HG03060 (cell line): ENCODE data around the gene VTN.

ENCODE experiments used
- ATAC-seq: cut with Tn5 transposase; IDR thresholded peaks from one replicate; pipeline ENCODE4 v1.9.1; 2021; ENCODE audit warnings: low read depth, moderate number of reproducible peaks; ENCODE audit not compliant: unreplicated experiment

Gene VTN

DNA sequence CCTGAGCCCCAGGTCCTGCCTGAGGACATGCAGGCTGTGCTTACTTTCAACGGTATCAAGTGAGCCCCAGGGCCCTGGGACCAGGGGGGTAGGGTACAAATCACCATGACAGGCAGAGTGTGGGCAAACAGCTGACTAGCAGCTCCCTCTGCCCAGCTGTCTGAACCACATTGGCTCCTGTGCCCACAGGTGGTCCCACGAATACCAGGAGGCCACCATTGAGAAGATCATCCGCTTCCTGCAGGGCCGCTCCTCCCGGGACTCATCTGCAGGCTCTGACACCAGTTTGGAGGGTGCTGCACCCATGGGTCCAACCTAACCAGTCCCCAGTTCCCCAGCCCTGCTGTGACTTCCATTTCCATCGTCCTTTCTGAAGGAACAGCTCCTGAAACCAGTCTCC, 25.9 kb upstream of the VTN start:
- no peak for ATAC-seq

DNA sequence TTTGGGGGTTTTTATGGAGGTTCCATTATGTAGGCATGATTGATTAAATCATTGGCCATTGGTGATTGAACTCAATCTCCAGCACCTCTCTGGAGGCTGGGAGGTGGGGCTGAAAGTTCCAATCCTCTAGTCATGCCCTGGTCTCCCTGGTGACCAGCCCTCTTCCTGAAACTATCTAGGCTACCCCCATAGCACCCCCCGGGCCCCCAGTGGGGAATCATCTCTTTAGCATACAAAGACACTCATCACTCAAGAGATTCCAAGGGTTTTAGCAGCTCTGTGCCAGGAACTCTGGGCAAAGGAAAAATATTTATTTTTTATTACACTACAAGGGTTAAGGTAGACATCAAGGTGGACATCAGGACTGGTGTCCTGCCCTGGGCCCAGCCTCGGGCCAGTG, 25.3 kb upstream of the VTN start:
- no peak for ATAC-seq

DNA sequence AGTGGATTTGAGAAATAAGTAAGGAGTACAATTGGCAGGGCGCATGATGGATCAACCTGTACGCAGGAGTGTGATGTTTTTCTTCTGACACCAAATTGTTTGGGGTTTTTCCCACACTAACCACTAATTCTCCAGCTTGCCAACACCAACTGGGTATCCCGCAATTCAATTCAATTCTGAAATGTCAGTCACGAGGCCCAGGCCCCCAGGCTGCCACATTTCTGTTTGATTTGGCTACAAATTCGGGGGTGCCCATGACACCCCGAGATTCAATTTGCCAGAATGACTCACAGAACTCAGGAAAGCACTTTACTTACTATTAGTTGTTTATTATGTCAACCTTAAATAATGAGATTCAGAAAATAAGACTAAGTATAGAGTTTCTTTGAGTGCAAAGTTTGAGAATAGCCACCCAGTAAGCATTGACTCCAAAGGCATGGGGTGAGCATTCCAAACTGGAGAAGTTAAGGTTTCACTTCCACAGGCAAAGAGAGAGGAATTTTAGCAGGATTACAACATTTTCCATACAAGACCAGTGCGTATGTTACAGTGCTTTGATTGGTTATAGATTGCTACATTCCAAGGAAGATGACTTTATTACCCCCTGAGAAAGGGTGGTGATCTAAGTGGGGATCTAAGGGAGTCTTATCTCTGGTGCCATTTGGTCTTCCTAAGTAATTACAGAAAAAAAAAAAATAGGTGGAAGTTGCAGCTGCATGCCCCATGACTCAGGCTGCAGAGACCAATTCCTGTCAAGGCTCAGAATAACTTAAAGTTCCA, 24.4 kb upstream of the VTN start:
- ATAC-seq: no peak

DNA sequence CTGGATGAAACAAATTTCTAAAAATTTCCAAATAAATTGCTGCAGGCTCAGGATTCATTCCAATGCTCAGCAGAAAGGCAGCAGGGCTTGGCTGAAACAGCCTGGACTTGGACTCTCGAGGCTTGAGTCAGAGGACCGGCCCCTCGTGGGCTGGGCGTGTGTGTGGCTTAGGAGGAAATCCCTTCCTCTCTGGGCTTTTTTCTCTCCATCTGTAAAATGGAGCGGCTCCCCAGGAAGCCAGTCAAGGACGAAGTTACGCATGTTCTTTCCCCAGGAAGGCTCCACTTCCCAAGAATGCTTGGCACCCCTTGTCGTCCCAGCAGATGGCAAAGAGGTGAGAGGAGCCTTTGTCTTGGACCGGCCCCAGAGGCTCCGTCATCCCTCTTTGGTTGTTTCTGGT, 22.4 kb upstream of the VTN start:
- ATAC-seq: no peak

DNA sequence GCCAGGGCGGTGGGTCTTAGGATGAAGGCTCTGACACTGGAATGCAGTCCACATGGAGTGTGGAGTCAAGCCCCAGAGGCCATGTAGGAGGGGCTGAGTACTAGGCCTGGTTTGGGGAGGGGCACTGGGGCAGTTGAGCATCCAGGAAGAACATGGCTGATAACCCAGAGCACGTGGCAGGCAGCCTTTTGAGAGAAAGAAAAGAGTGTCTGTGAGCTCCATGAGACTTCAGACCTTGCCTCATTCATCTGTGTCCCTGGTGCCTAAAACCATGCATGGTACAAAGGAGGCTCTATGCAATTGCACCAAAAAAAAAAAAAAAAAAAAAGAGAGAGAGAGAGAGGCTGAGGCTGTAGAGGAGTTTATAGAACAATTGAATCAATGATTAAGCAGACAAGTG, 21.3 kb upstream of the VTN start:
- no peak for ATAC-seq

DNA sequence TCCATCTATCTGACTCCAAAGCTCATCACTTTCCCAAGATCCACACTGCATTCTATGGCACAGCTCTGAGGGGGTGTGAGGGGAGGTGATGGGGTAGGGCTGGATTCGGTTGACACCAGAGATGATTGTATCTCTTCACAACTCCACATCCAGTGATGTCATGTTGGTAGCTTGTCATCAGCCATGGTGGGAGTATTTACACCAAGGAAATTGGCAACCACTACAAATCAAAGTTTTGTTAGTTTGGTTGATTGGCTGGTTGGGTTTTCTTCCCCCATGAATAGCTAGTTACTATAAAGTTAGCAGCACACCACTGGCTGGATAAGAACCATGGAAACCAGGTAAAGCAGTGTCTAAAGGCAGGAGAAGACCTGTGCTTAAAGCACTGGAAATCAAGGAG, 20.9 kb upstream of the VTN start:
- ATAC-seq: no peak

DNA sequence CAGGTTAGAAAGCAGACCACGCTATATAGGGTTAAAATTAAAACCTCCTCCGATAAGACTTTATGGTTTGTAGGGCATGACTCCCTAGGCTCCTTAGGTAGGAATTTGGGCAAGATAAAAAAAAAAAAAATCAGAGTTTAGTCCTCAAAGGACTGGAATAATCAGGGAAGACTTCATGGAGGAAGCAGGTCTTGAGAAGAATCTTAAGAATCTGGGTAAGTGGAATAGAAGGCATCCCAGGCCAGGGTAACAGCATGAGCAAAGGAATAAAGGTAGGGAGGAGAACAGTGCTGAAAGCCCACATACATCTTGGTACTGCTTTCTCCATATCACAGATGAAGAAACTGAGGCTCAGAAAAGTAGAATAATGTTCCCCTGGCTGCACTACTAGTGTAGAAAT, 20.5 kb upstream of the VTN start:
- ATAC-seq: no peak

DNA sequence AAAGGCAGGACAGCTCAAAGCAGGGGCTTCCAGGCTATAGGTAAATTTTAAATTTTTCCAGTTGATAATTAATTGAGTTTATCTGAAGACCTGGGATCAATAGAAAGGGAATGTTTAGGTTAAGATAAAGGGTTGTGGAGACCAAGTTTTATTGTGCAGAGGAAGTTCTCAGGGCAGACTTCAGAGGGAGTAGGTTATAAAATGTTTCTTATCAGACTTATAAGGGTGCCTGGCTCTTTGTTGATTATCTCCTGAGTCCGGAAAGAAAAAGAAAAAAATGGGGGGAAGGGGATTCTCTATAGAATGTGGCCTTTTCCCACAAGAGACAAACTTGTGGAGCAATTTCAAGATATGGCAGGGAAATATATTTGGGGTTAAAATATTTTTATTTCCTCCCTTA, 20.0 kb upstream of the VTN start:
- no peak for ATAC-seq

DNA sequence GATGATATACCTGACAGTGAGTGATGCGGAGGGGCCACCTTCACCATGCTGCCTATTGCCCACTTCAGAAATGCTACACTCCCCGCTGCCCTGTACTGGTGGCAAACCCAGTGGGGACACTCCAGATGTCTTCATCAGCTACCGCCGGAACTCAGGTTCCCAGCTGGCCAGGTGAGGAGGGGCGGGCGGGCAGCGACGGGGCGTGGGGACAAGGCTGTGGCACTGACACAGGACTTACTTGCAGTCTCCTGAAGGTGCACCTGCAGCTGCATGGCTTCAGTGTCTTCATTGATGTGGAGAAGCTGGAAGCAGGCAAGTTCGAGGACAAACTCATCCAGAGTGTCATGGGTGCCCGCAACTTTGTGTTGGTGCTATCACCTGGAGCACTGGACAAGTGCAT, 18.0 kb upstream of the VTN start:
- ATAC-seq: no peak

DNA sequence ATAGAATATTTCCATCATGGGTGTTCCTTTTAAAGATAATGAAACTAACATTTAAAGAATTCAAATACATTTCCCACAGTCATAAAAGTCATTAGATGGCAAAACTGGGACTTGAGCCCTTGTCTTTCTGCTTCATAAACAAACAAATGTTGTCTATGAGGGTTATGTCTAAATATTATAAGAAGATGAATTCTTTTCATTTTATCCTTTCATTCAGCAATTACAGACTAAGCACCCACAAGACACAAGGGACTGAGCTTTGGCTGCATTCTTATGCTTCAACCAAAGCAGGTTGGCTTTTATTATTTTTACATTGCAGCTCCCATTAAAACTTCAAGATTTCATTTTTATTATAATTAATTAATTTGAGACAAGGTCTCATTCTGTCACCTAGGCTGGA, 16.3 kb upstream of the VTN start:
- ATAC-seq: no peak

DNA sequence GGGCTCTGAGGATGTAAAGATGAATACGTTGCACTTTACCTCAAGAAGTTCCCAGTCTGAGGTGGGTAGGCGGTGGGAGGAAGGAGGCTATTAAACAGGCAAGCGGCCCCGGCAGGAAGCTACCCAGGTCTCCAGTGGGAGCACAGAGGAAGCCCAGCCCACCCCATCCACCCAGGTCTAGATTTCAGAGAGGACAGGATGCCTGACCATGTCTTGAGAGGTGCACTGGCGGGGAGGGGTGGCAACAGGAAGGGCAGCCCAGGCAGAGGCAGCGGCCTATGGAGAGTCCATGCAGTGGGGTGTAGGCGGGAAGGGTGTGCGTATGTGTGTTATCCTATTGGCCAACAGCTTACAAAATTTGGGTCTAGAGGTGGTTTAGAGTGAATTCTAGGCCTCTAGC, 15.3 kb upstream of the VTN start:
- no peak for ATAC-seq

DNA sequence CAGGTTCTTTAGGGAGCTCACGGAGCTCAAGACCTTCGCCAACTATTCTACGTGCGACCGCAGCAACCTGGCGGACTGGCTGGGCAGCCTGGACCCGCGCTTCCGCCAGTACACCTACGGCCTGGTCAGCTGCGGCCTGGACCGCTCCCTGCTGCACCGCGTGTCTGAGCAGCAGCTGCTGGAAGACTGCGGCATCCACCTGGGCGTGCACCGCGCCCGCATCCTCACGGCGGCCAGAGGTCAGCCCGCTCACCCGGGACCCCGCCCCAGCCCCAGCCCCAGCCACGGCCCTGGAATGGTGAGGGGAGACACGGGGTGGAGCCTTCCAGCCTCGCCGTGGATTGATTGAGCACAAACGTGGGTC, 14.9 kb upstream of the VTN start:
- no peak for ATAC-seq

DNA sequence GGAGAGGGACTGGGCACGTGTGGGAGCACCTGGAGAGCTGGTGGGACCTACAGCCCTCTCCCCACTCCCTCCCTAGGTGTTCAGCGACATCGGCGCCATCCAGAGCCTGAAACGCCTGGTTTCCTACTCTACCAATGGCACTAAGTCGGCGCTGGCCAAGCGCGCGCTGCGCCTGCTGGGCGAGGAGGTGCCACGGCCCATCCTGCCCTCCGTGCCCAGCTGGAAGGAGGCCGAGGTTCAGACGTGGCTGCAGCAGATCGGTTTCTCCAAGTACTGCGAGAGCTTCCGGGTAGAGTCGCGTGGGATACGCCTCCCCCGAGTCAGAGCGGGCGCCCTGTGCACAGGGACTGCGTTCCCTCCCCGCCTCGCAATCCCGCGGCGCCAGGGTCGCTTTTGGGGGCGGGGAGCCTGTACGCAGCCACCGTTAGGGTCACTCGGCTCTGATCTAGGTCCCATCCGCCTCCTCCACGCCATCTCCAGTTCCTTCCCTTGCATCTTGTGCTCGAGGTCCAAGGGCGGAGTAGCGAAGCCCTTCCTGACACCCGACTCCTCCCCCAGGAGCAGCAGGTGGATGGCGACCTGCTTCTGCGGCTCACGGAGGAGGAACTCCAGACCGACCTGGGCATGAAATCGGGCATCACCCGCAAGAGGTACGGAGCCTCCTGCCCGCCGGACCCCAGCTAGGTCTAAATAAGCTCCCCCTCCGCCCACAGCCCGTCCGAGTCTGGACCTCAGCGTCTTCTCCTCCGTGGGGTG, 14.4 kb upstream of the VTN start:
- ATAC-seq: no peak

DNA sequence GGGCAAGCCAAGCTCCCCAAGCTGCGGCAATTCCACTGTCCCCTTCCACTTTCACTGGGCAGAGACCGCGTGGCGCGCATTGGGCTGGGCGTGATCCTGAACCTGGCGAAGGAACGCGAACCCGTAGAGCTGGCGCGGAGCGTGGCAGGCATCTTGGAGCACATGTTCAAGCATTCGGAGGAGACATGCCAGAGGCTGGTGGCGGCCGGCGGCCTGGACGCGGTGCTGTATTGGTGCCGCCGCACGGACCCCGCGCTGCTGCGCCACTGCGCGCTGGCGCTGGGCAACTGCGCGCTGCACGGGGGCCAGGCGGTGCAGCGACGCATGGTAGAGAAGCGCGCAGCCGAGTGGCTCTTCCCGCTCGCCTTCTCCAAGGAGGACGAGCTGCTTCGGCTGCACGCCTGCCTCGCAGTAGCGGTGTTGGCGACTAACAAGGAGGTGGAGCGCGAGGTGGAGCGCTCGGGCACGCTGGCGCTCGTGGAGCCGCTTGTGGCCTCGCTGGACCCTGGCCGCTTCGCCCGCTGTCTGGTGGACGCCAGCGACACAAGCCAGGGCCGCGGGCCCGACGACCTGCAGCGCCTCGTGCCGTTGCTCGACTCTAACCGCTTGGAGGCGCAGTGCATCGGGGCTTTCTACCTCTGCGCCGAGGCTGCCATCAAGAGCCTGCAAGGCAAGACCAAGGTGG, 11.2 kb upstream of the VTN start:
- no peak for ATAC-seq

DNA sequence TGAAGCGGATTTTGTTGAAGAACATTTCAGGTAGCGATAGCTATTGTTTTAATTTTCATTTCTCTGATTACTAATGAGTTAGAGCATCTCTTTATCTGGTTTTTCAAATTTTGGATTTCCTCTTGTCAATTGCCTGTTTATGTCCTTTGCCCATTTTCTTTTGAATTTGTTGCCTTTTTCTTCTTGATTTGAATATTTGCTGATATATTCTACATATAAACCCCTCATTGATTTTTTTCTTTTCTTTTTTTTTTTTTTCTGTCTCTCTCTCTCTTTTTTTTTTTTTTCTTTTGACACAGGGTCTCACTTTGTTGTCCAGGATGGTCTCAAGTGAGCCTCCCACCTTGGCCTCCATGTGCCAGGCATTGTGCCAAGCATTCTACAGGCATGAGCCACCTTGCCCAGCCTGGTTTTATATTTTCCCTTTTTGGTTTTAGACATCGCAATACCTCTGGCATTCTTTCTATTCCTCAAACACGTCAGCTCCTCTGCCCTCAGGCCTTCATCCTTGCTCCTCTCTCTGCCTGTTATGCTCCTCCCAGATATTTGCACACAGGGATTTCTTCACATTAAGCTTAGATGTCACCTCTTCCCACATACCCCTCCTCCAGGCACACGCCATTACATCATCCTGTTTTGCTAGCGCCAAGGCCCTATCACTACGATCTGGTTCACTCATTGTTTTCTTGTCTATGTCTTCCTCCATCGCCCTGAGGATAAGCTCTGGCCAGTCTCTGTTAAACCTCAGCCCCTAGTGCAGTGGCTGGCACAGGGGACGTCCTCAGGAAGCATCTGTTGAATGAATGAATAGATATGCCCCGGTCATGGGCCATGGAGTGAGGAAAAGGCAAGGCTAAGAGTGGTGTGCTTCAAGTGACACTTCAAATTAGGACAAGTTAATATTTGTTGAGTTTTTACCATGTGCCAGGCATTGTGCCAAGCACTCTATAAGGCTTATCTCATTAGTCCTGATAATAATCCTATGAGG, 10.0 kb upstream of the VTN start:
- ATAC-seq: no peak

DNA sequence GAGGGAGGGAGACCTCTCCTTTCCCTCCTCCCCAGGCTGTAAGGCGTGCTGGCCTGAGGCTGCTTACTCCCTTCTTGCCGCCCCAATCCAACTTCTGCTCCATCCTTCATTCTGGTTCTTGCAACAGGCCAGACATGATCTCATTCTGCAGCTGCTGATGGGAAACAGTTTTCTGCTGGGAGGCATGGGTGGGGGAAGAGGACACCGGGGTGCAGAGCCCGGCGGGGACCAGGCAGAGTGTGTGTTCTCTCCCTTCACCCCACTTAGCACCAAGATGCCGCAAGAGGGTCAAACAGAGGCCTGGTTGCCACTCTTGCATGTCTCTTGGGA, 2.8 kb upstream of the VTN start:
- no peak for ATAC-seq

DNA sequence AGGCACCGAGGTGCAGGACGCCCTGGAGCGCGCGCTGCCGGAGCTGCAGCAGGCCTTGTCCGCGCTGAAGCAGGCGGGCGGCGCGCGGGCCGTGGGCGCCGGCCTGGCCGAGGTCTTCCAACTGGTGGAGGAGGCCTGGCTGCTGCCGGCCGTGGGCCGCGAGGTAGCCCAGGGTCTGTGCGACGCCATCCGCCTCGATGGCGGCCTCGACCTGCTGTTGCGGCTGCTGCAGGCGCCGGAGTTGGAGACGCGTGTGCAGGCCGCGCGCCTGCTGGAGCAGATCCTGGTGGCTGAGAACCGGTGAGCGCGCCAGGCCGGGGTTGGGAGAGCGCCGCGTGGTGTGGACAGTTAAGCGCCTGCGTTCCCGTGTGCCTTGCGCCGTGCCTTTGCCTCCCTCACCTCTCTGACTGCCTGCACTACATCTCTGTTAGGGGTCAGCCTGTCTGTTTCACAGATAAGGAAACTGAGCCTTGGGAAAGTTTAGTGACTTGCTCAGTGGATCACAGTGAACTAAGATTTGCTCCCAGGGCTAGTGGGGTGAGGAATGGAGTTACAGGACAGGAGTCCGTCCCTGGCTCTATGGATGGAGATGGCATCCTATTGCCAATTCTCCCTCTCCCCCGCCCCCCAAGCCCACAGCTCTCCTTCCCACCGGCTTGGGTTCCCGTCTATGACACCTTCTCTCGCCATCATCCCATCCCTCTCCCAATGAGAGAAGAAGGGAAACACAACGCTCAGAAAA, 2.3 kb upstream of the VTN start:
- no peak for ATAC-seq

DNA sequence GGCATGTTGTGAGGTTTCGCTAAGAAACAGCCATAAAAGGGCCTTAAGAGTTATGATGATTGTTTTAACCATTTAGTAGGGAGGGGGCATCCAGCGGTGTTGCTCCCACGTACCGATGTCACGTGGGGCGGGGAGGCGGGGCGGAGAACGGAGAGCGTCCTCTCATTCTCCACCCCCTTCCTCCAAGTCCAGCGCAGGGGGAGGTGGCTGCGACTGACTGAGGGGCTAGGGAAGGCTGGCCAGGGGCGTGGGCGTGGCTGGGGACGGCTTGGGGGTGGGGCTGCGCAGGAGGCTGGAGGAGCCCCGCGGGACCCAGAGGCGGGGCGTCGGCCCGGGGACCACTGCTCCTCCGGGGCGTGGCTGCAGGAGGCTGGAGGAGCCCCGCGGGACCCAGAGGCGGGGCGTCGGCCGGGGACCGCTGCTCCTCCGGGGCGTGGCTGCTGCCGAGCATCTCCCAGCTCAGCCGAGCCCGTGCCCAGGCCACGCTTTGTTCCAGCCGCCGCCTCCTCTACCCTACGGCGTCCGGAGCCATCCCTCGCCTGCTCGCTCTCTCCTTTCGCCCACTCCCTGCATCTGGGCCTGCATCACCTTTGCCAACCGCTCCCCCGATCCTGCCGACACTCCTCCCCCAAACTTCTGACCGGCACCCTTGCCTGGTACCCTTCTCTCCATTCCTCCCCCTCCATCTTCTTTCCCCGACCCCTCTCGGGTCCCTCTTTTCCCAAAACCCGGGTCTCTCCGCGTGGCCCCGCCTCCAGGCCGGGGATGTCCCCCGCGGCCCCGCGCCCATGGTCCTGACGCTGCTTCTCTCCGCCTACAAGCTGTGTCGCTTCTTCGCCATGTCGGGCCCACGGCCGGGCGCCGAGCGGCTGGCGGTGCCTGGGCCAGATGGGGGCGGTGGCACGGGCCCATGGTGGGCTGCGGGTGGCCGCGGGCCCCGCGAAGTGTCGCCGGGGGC, 1.4 kb upstream of the VTN start, which contains the start of gene SARM1:
TSS of gene SARM1 (plus strand) at position 450 of the 958 bp plus-strand sequence. CDS start at position 789, 339 bp downstream.
- no peak for ATAC-seq

DNA sequence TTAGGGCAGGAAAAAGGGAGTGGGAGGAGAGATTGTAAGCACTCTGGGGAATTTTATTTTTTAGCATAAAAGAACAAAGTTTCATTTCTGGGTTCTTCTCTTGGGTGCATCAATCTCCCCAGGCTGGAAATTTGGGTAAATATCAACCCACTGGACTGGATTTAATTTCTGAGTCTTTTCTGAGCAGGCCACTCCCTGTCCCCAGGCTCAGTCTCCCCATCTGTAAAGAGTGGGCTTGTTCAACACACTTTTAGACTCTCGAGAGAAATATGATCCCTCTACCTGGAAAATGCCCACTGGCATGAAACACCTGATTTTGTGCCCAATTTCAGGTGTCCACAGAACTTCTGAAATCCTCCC, 617 bp upstream of the VTN start:
- ATAC-seq: no peak
